ENCODE measurements around the gene HAUS2. TPM values are rescaled to one million over a fixed set of nuclear protein-coding genes. Genes with fewer than 3 reads are reported as not detected.
A peak's percentile ranks its signal among the peaks of the same experiment; 100 is the strongest.

HAUS2 gene
- total RNA-seq, 1 experiment from 2014 or later: 42.4 TPM

- intact Hi-C loops (cut with micrococcal nuclease; ENCODE audit: unreplicated experiment): no loop called here
- ATAC-seq (no peak), DNase-seq (ENCODE audit: low read depth, low spot score) (no peak)
- Histone ChIP-seq H3K27me3 (ENCODE audit: control insufficient read depth, insufficient read depth, low read length) (no peaks in the 10 kb centered on the region), H3K27ac (ENCODE audit: low read length) (no peak overlapping the region), H3K4me3 (ENCODE audit: low read depth in 2 of 2, low read length in 2 of 2) (no peak overlapping the region), H3K4me1 (ENCODE audit: control insufficient read depth, insufficient read depth, low read length) (peaks cover 31% of the 10 kb centered on the region), H3K36me3 (ENCODE audit: control insufficient read depth, insufficient read depth, low read length) (no peaks in the 10 kb centered on the region), H3K9me3 (ENCODE audit: control insufficient read depth, insufficient read depth, low read depth, low read length) (no peaks in the 10 kb centered on the region)
- TF ChIP-seq CTCF (IDR thresholded peaks at IDR 0.05): no peak
- TF ChIP-seq TCF7L2 (IDR thresholded peaks at IDR 0.05; ENCODE audit: low read depth, low read length): no peak
- TF ChIP-seq, protein P1, sequence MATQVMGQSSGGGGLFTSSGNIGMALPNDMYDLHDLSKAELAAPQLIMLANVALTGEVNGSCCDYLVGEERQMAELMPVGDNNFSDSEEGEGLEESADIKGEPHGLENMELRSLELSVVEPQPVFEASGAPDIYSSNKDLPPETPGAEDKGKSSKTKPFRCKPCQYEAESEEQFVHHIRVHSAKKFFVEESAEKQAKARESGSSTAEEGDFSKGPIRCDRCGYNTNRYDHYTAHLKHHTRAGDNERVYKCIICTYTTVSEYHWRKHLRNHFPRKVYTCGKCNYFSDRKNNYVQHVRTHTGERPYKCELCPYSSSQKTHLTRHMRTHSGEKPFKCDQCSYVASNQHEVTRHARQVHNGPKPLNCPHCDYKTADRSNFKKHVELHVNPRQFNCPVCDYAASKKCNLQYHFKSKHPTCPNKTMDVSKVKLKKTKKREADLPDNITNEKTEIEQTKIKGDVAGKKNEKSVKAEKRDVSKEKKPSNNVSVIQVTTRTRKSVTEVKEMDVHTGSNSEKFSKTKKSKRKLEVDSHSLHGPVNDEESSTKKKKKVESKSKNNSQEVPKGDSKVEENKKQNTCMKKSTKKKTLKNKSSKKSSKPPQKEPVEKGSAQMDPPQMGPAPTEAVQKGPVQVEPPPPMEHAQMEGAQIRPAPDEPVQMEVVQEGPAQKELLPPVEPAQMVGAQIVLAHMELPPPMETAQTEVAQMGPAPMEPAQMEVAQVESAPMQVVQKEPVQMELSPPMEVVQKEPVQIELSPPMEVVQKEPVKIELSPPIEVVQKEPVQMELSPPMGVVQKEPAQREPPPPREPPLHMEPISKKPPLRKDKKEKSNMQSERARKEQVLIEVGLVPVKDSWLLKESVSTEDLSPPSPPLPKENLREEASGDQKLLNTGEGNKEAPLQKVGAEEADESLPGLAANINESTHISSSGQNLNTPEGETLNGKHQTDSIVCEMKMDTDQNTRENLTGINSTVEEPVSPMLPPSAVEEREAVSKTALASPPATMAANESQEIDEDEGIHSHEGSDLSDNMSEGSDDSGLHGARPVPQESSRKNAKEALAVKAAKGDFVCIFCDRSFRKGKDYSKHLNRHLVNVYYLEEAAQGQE (IDR thresholded peaks at IDR 0.05; ENCODE audit: insufficient read depth in 1 of 2, low read depth in 2 of 2, low read length in 1 of 2): no peak
- no peak for TF ChIP-seq POLR2AphosphoS5 (IDR thresholded peaks at IDR 0.05; ENCODE audit: low read depth, low read length)
- no peak for TF ChIP-seq SIN3A (IDR thresholded peaks at IDR 0.05; ENCODE audit: borderline replicate concordance, insufficient read depth, low read depth, low read length)
- in situ Hi-C loops (cut with HindIII; ENCODE audit: low pct_unique_long_range_greater_than_20kb, low sequenced_read_pairs): no loop called here
- no TSS peak for BruUV-seq (replicated peaks)
- POLR2A ChIA-PET: no interaction called here
- CTCF ChIA-PET: interaction anchor here (0.7 kb wide), 1 partner anchor 24 kb away, joined by 3 read pairs; no protein-coding TSS in a partner anchor
These were observed 30.4 kb downstream of the HAUS2 start for GRCh38 chr15:42578984-42579537.

DNA sequence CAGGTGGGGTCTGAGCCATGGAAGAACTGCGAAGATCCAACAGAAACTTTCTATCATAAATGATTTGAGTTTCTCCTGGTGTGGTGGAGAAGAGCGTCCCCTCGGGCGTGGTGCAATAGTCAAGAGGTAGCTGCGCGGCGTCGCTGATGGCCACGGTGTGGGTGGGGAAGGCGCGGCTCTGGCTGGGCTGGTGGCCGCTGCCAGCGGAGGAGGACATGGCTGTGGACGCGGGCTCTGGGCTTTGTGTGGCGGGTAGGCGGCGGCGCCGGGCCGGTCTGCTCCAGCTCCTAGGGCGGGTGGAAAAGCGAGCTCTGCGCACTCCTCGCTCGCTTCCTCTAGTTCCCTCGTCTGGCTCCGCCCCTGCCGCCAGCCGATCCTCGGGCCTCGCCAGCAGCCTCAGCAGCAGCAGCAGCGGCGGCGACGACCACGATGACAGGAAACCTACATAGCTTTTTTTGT is 32.7 kb downstream of the HAUS2 start:
- TF ChIP-seq POLR2AphosphoS5 (IDR thresholded peaks at IDR 0.05; ENCODE audit: low read depth, low read length): 0 out of 2 replicates have a peak, but pooled peaks have one; percentile 38
- TF ChIP-seq, protein P1 (IDR thresholded peaks at IDR 0.05; ENCODE audit: insufficient read depth in 1 of 2, low read depth in 2 of 2, low read length in 1 of 2): no peak
- ChIA-PET POLR2A (interaction anchor here (0.7 kb wide), 1 partner anchor 68 kb away, joined by 4 read pairs; no protein-coding TSS in a partner anchor), CTCF (no interaction called here)
- peak overlapping the region; percentile 72 for H3K27ac ChIP-seq (ENCODE audit: low read length)
- in situ Hi-C loops (cut with HindIII; ENCODE audit: low pct_unique_long_range_greater_than_20kb, low sequenced_read_pairs): no loop called here
- H3K4me1 ChIP-seq (ENCODE audit: control insufficient read depth, insufficient read depth, low read length): peaks cover 25% of the 10 kb centered on the region
- H3K27me3 ChIP-seq (ENCODE audit: control insufficient read depth, insufficient read depth, low read length): no peaks in the 10 kb centered on the region
- DNase-seq (ENCODE audit: low read depth, low spot score): no peak
- intact Hi-C loops (cut with micrococcal nuclease; ENCODE audit: unreplicated experiment): no loop called here
- H3K36me3 ChIP-seq (ENCODE audit: control insufficient read depth, insufficient read depth, low read length): no peaks in the 10 kb centered on the region
- no TSS peak for BruUV-seq (replicated peaks)
- no peaks in the 10 kb centered on the region for H3K9me3 ChIP-seq (ENCODE audit: control insufficient read depth, insufficient read depth, low read depth, low read length)
- peak overlapping the region; percentile 49 to 66 for H3K4me3 ChIP-seq (ENCODE audit: low read depth in 2 of 2, low read length in 2 of 2)
- peak; percentile 99 for ATAC-seq

All from Panc1 (cell line).